IMR-90 (cell line): Measurements from ENCODE around the gene ADAM15. TPM values are rescaled to one million over a fixed set of nuclear protein-coding genes. Genes with fewer than 3 reads are reported as not detected.

Source experiments
- ATAC-seq: fragments of 200-7000 bp; cut with Tn5 transposase; 2 replicates; pipeline ENCODE4 v1.9.1; 2020; ENCODE audit warnings: low read depth, mild to moderate bottlenecking, moderate library complexity
- BruUV-seq: library from RNA; stranded (reverse); fragments of 400-500 nt; replicated peaks from 2 replicates; lab custom pipeline; 2021; lab: Mats Ljungman, UMichigan
- CTCF ChIA-PET: fragments of 300-600 bp; formaldehyde crosslinking; extraction: SDS; loops from one replicate; lab custom pipeline; 2021; ENCODE audit warnings: antibody characterized with exemption; lab: Yijun Ruan, JAX
- POLR2A ChIA-PET: fragments of 300-600 bp; sonication (Branson Sonifier 250); formaldehyde crosslinking; loops from one replicate; lab custom pipeline; 2022; ENCODE audit warnings: antibody characterized with exemption; ENCODE audit not compliant: unreplicated experiment; lab: Charles Lee
- DNase-seq: peaks from one replicate; pipeline ENCODE4 v3.0.0; 2013
- H2AFZ ChIP-seq: replicated peaks from 2 replicates; pipeline ENCODE3; 2013; ENCODE audit warnings: low read length, mild to moderate bottlenecking; ENCODE audit not compliant: poor library complexity
- H2AK5ac ChIP-seq: 2 replicates; pipeline ENCODE4 v1.6.1; 2013; ENCODE audit warnings: low read depth, low read length, inconsistent platforms
- H2AK9ac ChIP-seq: replicated peaks from 2 replicates; pipeline ENCODE3; 2013; ENCODE audit warnings: mild to moderate bottlenecking, low read depth, low read length, moderate library complexity; ENCODE audit not compliant: poor library complexity
- H2BK120ac ChIP-seq: 2 replicates; pipeline ENCODE4 v1.6.1; 2013; ENCODE audit warnings: low read depth, low read length, inconsistent platforms
- H2BK15ac ChIP-seq: 3 replicates; pipeline ENCODE4 v1.6.1; 2013; ENCODE audit warnings: low read depth, low read length, inconsistent platforms
- H2BK20ac ChIP-seq: 2 replicates; pipeline ENCODE4 v1.6.1; 2013; ENCODE audit warnings: low read depth, mild to moderate bottlenecking, inconsistent platforms, low read length, moderate library complexity
- H2BK5ac ChIP-seq: 2 replicates; pipeline ENCODE4 v1.6.1; 2013; ENCODE audit warnings: mild to moderate bottlenecking, low read depth, low read length, inconsistent platforms; ENCODE audit not compliant: poor library complexity, severe bottlenecking
- H3K14ac ChIP-seq: replicated peaks from 2 replicates; pipeline ENCODE4 v1.6.1; 2013; ENCODE audit warnings: low read depth, low read length, inconsistent platforms
- H3K18ac ChIP-seq: 2 replicates; pipeline ENCODE4 v1.6.1; 2013; ENCODE audit warnings: low read depth, low read length, control low read depth
- H3K23ac ChIP-seq: 2 replicates; pipeline ENCODE4 v1.6.1; 2013; ENCODE audit warnings: low read depth, low read length, inconsistent platforms
- H3K27ac ChIP-seq: 2 replicates; pipeline ENCODE4 v1.5.1; 2013; ENCODE audit warnings: mild to moderate bottlenecking, control low read depth, low read length; ENCODE audit not compliant: insufficient read depth
- H3K27me3 ChIP-seq: 2 replicates; pipeline ENCODE4 v1.6.1; 2013; ENCODE audit warnings: low read length; ENCODE audit not compliant: control insufficient read depth, insufficient read depth
- H3K36me3 ChIP-seq: 2 replicates; pipeline ENCODE4 v1.6.1; 2013; ENCODE audit warnings: low read length, mixed read lengths; ENCODE audit not compliant: control insufficient read depth, insufficient read depth
- H3K4ac ChIP-seq: 2 replicates; pipeline ENCODE4 v1.6.1; 2013; ENCODE audit warnings: low read depth, low read length, inconsistent platforms
- H3K4me1 ChIP-seq: 2 replicates; pipeline ENCODE4 v1.6.1; 2013; ENCODE audit warnings: low read length, mixed read lengths; ENCODE audit not compliant: control insufficient read depth, insufficient read depth
- H3K4me2 ChIP-seq: 2 replicates; pipeline ENCODE4 v1.6.1; 2013; ENCODE audit warnings: low read depth, mild to moderate bottlenecking, control low read depth, low read length, moderate library complexity
- H3K4me3 ChIP-seq: 2 replicates; pipeline ENCODE4 v1.5.1; 2013; ENCODE audit warnings: low read depth, mild to moderate bottlenecking, control low read depth, low read length, moderate library complexity; ENCODE audit not compliant: insufficient read depth
- H3K56ac ChIP-seq: 2 replicates; pipeline ENCODE4 v1.6.1; 2013; ENCODE audit warnings: low read length, inconsistent platforms; ENCODE audit not compliant: insufficient read depth; ENCODE audit errors: extremely low read depth
- H3K79me1 ChIP-seq, 2 experiments: 2 replicates each; pipeline ENCODE4 v1.6.1; 2013; ENCODE audit warnings: low read length in 2 of 2, inconsistent platforms in 1 of 2, low read depth in 1 of 2
- H3K9ac ChIP-seq: 2 replicates; pipeline ENCODE4 v1.6.1; 2013; ENCODE audit warnings: low read depth, low read length, control low read depth
- H3K9me1 ChIP-seq: 2 replicates; pipeline ENCODE4 v1.6.1; 2013; ENCODE audit warnings: low read length, inconsistent platforms; ENCODE audit not compliant: insufficient read depth
- H3K9me3 ChIP-seq: 2 replicates; pipeline ENCODE4 v1.6.1; 2013; ENCODE audit warnings: low read length; ENCODE audit not compliant: control insufficient read depth, insufficient read depth
- H4K20me1 ChIP-seq: 2 replicates; pipeline ENCODE4 v1.6.1; 2013; ENCODE audit warnings: low read length, inconsistent platforms; ENCODE audit not compliant: insufficient read depth
- H4K5ac ChIP-seq: 2 replicates; pipeline ENCODE4 v1.6.1; 2013; ENCODE audit warnings: mild to moderate bottlenecking, low read depth, low read length, control low read depth
- H4K8ac ChIP-seq, 2 experiments: 2 replicates each; pipeline ENCODE4 v1.6.1; 2013; ENCODE audit warnings: low read depth in 2 of 2, low read length in 2 of 2, control low read depth in 1 of 2, inconsistent platforms in 1 of 2
- H4K91ac ChIP-seq: 2 replicates; pipeline ENCODE4 v1.6.1; 2013; ENCODE audit warnings: low read depth, low read length, inconsistent platforms; ENCODE audit not compliant: insufficient read depth
- BHLHE40 ChIP-seq: fragments of 150-350 bp; IDR thresholded peaks from 2 replicates; pipeline ENCODE4 v1.6.1; 2016; ENCODE audit warnings: mild to moderate bottlenecking, low read depth, low read length
- CHD1 ChIP-seq: IDR thresholded peaks from 2 replicates; pipeline ENCODE4 v1.6.1; 2012; ENCODE audit warnings: low read depth, low read length, improper control_type of control experiment
- MAZ ChIP-seq: IDR thresholded peaks from 2 replicates; pipeline ENCODE4 v1.6.1; 2012; ENCODE audit warnings: low read depth, mild to moderate bottlenecking, low read length, improper control_type of control experiment, moderate library complexity, borderline replicate concordance
- MXI1 ChIP-seq: IDR thresholded peaks from 2 replicates; pipeline ENCODE4 v1.6.1; 2012; ENCODE audit warnings: low read depth, mild to moderate bottlenecking, low read length, moderate library complexity, borderline replicate concordance
- RCOR1 ChIP-seq: IDR thresholded peaks from 2 replicates; pipeline ENCODE4 v1.6.1; 2012; ENCODE audit warnings: mild to moderate bottlenecking, low read length, improper control_type of control experiment; ENCODE audit not compliant: insufficient replicate concordance
- WGBS, 2 experiments: methylation state at CpG; one replicate each; pipeline versions ENCODE4 v1.1.5 to v1.1.7; 2013; ENCODE audit warnings: missing lambda C conversion rate in 2 of 2; ENCODE audit not compliant: insufficient read length in 1 of 2; ENCODE audit errors: extremely low coverage in 2 of 2; 5-methylcytosine and 5-hydroxymethylcytosine counted together
- dilution Hi-C: fragments of 300-500 bp; cut with HindIII; formaldehyde crosslinking; loops from one replicate; pipeline ENCODE4 v1.14.3; 2018; ENCODE audit warnings: low sequenced_read_pairs; ENCODE audit not compliant: unreplicated experiment
- in situ Hi-C: fragments of 300-500 bp; cut with MboI; formaldehyde crosslinking; loops from 3 replicates; pipeline ENCODE4 v1.14.3; 2019; ENCODE audit warnings: low sequenced_read_pairs, inconsistent platforms, mixed read lengths
- intact Hi-C: fragments of 100-400 bp; cut with micrococcal nuclease; formaldehyde crosslinking; loops from 2 replicates; pipeline ENCODE4 v1.10.0; 2022
- polyA plus RNA-seq, 3 experiments: library from polyadenylated mRNA; depleted of rRNA; stranded (reverse); fragments of >200 nt; gene quantifications; 2 replicates each; pipeline ENCODE4 v1.2.3, GENCODE V29; 2012; ENCODE audit warnings: low replicate concordance in 1 of 3
- total RNA-seq: library from RNA; depleted of rRNA; stranded (reverse); fragments of >200 nt; gene quantifications from 2 replicates; pipeline ENCODE4 v1.2.3, GENCODE V29; 2012
- TF ChIP-seq, protein P1 (sequence below): fragments of 150-350 bp; IDR thresholded peaks from 2 replicates; pipeline ENCODE4 v1.6.1; 2017; ENCODE audit warnings: mild to moderate bottlenecking, antibody characterized with exemption, low read length, low read depth
- TF ChIP-seq, protein P2 (sequence below): conservative IDR thresholded peaks from 2 replicates; pipeline ENCODE4 v1.5.1; 2012; ENCODE audit warnings: mild to moderate bottlenecking, low read depth, low read length, improper control_type of control experiment

The ADAM15 gene
- total and polyA plus RNA-seq, 2 of the 4 experiments (the other 2 are of a cell fraction) = 25.6 to 52.4 TPM

GRCh38 chr1:155030243-155030795, 20.8 kb upstream of the ADAM15 start:
- H4K5ac ChIP-seq = no peak overlapping the region
- H3K27me3 ChIP-seq = peaks cover 35% of the 10 kb centered on the region
- no peak overlapping the region for H3K18ac ChIP-seq
- no peaks in the 10 kb centered on the region for H3K79me1 ChIP-seq
- CTCF ChIA-PET = no interaction called here
- H2BK20ac ChIP-seq = no peak overlapping the region
- intact Hi-C loops (no loop called here), in situ Hi-C loops (no loop called here), dilution Hi-C loops (no loop called here)
- no peak overlapping the region for H2AK5ac ChIP-seq
- no peak overlapping the region for H3K23ac ChIP-seq
- no peaks in the 10 kb centered on the region; the same call in 1 of the 2 replicates for H4K20me1 ChIP-seq
- no peak overlapping the region for H3K9ac ChIP-seq
- no peak overlapping the region for H2BK120ac ChIP-seq
- peaks cover 4% of the 10 kb centered on the region for H3K9me1 ChIP-seq
- no peak overlapping the region for H4K8ac ChIP-seq
- H4K91ac ChIP-seq = no peak overlapping the region
- POLR2A ChIA-PET = no interaction called here
- no peak overlapping the region for H2BK15ac ChIP-seq
- no peak overlapping the region for H3K14ac ChIP-seq
- 69% methylated on average over 12 of the region's 15 CpGs; no CpG with 5 or more reads in 1 of the 2 experiments for WGBS, 2 experiments
- peaks cover 3% of the 10 kb centered on the region; the same call in 1 of the 2 replicates for H3K4me1 ChIP-seq
- H3K4me3 ChIP-seq = no peak overlapping the region
- no peak overlapping the region for H3K56ac ChIP-seq
- no peak for ATAC-seq
- no TSS peak for BruUV-seq
- DNase-seq = no peak
- H2AK9ac ChIP-seq = no peak overlapping the region
- H3K4ac ChIP-seq = no peak overlapping the region
- H2BK5ac ChIP-seq = no peak overlapping the region
- H3K36me3 ChIP-seq = no peaks in the 10 kb centered on the region
- peak overlapping the region; percentile 43 for H2AFZ ChIP-seq
- H3K4me2 ChIP-seq = no peak overlapping the region
- TF ChIP-seq MXI1 (no peak), MAZ (no peak), BHLHE40 (no peak), RCOR1 (no peak), CHD1 (no peak)
- TF ChIP-seq, protein P1, sequence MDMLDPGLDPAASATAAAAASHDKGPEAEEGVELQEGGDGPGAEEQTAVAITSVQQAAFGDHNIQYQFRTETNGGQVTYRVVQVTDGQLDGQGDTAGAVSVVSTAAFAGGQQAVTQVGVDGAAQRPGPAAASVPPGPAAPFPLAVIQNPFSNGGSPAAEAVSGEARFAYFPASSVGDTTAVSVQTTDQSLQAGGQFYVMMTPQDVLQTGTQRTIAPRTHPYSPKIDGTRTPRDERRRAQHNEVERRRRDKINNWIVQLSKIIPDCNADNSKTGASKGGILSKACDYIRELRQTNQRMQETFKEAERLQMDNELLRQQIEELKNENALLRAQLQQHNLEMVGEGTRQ = no peak
- TF ChIP-seq, protein P2, sequence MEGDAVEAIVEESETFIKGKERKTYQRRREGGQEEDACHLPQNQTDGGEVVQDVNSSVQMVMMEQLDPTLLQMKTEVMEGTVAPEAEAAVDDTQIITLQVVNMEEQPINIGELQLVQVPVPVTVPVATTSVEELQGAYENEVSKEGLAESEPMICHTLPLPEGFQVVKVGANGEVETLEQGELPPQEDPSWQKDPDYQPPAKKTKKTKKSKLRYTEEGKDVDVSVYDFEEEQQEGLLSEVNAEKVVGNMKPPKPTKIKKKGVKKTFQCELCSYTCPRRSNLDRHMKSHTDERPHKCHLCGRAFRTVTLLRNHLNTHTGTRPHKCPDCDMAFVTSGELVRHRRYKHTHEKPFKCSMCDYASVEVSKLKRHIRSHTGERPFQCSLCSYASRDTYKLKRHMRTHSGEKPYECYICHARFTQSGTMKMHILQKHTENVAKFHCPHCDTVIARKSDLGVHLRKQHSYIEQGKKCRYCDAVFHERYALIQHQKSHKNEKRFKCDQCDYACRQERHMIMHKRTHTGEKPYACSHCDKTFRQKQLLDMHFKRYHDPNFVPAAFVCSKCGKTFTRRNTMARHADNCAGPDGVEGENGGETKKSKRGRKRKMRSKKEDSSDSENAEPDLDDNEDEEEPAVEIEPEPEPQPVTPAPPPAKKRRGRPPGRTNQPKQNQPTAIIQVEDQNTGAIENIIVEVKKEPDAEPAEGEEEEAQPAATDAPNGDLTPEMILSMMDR = no peak
- no peak overlapping the region for H3K27ac ChIP-seq
- H3K9me3 ChIP-seq = no peaks in the 10 kb centered on the region
